ENCODE results near the gene CHERP. TPM values are rescaled to one million over a fixed set of nuclear protein-coding genes. Genes with fewer than 3 reads are reported as not detected.

CHERP gene
- total and polyA plus RNA-seq, 2 of the 13 experiments (the other 11 are each of a cell fraction or from before 2014, with no cell fraction given) = 4.3 to 5.4 TPM

DNA sequence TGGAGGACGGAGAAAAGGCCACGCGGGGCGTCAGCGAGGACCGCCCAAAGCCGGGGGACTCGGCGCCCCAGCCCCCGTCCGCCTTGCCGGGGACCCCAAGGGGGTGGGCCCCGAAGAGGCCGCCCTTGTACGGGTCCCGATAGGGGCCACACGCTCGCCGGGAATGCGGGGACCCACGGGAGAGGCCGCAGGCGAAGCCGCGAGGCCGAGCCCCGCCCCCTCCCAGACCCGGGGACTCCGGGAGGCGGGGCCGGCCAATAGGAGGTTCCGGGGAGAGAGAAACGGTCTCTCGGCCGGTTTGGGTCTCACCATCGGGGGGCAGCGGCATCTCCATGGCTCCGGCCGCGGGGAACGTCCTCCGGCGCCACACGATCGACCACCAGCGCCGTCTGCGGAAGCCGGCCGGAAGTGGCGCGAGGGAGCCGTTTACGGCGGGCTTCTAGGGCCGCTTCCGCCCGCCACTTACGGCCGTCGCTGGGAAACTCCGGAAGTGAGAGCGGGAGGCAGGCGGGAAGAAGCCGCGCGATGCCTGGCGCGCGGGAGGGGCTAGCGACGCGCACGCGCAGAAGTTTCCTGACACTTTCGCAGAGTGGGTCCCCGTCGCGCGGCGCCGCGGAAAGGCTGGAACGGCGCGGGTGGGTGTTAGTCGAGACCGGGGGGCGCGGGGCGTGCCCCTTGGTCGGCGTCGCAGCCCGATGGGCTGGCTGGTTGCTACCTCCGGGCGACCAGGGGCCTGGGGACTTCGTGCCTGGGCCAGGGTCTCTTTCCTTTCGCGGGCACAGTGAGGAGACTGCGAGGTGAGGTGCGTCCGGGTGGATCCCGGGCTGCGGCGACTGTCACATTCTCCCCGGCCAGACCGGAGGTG, at the start of gene CHERP (continued):
- TF ChIP-seq WIZ (CRISPR knock-in tag; IDR thresholded peaks at IDR 0.05) (no peak), FOXO1 (CRISPR knock-in tag; IDR thresholded peaks at IDR 0.05) (peak; percentile 14; the same call in 1 of the 2 replicates), SMC3 (IDR thresholded peaks at IDR 0.05; ENCODE audit: low read length) (no peak), CBFB (CRISPR knock-in tag; IDR thresholded peaks at IDR 0.05) (peak; percentile 22; the same call in 1 of the 2 replicates), ZNF674 (CRISPR knock-in tag; IDR thresholded peaks at IDR 0.05; ENCODE audit: low read depth) (no peak)
- TF ChIP-seq, protein P1, sequence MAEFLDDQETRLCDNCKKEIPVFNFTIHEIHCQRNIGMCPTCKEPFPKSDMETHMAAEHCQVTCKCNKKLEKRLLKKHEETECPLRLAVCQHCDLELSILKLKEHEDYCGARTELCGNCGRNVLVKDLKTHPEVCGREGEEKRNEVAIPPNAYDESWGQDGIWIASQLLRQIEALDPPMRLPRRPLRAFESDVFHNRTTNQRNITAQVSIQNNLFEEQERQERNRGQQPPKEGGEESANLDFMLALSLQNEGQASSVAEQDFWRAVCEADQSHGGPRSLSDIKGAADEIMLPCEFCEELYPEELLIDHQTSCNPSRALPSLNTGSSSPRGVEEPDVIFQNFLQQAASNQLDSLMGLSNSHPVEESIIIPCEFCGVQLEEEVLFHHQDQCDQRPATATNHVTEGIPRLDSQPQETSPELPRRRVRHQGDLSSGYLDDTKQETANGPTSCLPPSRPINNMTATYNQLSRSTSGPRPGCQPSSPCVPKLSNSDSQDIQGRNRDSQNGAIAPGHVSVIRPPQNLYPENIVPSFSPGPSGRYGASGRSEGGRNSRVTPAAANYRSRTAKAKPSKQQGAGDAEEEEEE (CRISPR knock-in tag; IDR thresholded peaks at IDR 0.05; ENCODE audit: borderline replicate concordance) = no peak; the same call in 1 of the 2 replicates

DNA sequence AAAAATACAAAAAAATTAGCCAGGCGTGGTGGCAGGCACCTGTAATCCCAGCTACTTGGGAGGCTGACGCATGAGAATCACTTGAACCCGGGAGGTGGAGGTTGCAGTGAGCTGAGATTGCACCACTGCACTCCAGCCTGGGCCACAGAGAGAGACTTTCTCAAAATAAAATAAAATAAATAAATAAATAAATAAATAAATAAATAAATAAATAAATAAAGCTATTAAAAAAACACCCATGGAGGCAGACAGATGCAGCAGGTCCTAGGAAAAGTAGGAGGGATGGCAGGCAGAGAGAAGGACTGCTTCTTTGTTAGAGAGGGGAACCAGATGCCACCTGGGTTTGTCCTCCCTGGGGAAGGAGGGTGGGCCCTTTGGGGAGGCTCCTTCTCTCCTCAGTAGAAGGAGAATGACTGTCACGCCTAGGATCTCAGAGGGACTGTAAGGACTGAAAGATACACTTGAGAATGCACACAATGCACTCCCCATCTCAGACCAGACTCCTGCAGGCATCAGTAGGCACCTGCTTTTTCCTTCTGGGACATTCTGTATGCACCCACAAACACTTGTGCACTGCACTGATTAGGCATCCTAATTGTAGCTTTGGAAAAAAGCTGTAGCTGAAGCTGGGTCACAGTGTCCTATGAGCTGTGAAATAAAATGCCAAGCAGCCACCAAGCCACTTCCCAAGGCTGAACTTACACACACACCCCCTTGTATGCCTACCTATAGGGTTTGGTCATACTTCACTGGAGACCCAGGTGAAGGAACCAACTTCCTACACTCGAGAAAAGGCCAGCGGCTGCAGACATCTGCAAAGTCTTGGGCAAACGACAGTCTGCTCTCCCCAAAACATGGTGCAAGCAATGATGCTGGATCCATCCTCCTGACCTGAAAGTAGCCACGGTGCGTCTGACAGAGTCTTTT, 48.9 kb upstream of the CHERP start:
- FAIRE-seq = no peak
- CTCF ChIA-PET (ENCODE audit: low intra/inter-chr PET ratio, low total read pairs) = no interaction called here
- H3K9ac ChIP-seq (ENCODE audit: insufficient read depth, low read depth, low read length) = no peak overlapping the region
- TF ChIP-seq ZNF879 (CRISPR knock-in tag; IDR thresholded peaks at IDR 0.05) (no peak), ZNF605 (CRISPR knock-in tag; IDR thresholded peaks at IDR 0.05) (no peak), ASH2L (IDR thresholded peaks at IDR 0.05; ENCODE audit: insufficient read length, low read depth, low read length) (no peak), ZNF225 (CRISPR knock-in tag; IDR thresholded peaks at IDR 0.05) (no peak), ARNTL (CRISPR knock-in tag; IDR thresholded peaks at IDR 0.05) (no peak), RARG (CRISPR knock-in tag; IDR thresholded peaks at IDR 0.05; ENCODE audit: low read depth) (no peak), ZNF776 (CRISPR knock-in tag; IDR thresholded peaks at IDR 0.05) (no peak), TAF1 (CRISPR knock-in tag; IDR thresholded peaks at IDR 0.05) (no peak), ZNF496 (CRISPR knock-in tag; IDR thresholded peaks at IDR 0.05; ENCODE audit: insufficient replicate concordance) (no peak)
- TF ChIP-seq, protein P2, sequence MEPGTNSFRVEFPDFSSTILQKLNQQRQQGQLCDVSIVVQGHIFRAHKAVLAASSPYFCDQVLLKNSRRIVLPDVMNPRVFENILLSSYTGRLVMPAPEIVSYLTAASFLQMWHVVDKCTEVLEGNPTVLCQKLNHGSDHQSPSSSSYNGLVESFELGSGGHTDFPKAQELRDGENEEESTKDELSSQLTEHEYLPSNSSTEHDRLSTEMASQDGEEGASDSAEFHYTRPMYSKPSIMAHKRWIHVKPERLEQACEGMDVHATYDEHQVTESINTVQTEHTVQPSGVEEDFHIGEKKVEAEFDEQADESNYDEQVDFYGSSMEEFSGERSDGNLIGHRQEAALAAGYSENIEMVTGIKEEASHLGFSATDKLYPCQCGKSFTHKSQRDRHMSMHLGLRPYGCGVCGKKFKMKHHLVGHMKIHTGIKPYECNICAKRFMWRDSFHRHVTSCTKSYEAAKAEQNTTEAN (CRISPR knock-in tag; conservative IDR thresholded peaks at IDR 0.05) = no peak
- TF ChIP-seq, protein P3, sequence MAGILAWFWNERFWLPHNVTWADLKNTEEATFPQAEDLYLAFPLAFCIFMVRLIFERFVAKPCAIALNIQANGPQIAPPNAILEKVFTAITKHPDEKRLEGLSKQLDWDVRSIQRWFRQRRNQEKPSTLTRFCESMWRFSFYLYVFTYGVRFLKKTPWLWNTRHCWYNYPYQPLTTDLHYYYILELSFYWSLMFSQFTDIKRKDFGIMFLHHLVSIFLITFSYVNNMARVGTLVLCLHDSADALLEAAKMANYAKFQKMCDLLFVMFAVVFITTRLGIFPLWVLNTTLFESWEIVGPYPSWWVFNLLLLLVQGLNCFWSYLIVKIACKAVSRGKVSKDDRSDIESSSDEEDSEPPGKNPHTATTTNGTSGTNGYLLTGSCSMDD (CRISPR knock-in tag; IDR thresholded peaks at IDR 0.05) = no peak

More for the DNA sequence above, 48.9 kb upstream of the CHERP start:
- H4K20me1 ChIP-seq (ENCODE audit: insufficient read depth, low read length) = no peaks in the 10 kb centered on the region; the same call in none of the 2 replicates
- ATAC-seq = no peak
- H3K27ac ChIP-seq (ENCODE audit: extremely low read length, insufficient read depth, low read length) = no peak overlapping the region
- in situ Hi-C loops (cut with HindIII; ENCODE audit: extremely low pct_ligation_motif_present, low pct_unique_long_range_greater_than_20kb) = no loop called here
- peaks cover 0 to 4% of the 10 kb centered on the region in 2 experiments; a peak in 1 of 5 replicates for H3K36me3 ChIP-seq (replicated peaks in 1 of 2; ENCODE audit: control insufficient read depth in 1 of 2, insufficient read depth in 2 of 2, low read length in 2 of 2)
- intact Hi-C loops (cut with micrococcal nuclease; ENCODE audit: unreplicated experiment) = no loop called here
- WGBS (ENCODE audit: low lambda C conversion rate) = 95% methylated on average over 7 of the region's 9 CpGs
- no peak overlapping the region for H3K4me3 ChIP-seq (replicated peaks in 1 of 3; ENCODE audit: insufficient read depth in 1 of 3, low read depth in 2 of 3, low read length in 3 of 3)
- no peak overlapping the region for H3K4me2 ChIP-seq (ENCODE audit: low read depth, low read length)
- DNase-seq (ENCODE audit: low spot score) = no peak
- POLR2A ChIA-PET = no interaction called here
- no peak overlapping the region for H2AFZ ChIP-seq (ENCODE audit: low read length)
- H3K9me3 ChIP-seq (ENCODE audit: low read length) = no peaks in the 10 kb centered on the region
- no peaks in the 10 kb centered on the region for H3K27me3 ChIP-seq (ENCODE audit: control insufficient read depth in 1 of 2, insufficient read depth in 2 of 2, low read length in 2 of 2)
- no TSS peak for BruUV-seq (replicated peaks)
- no peaks in the 10 kb centered on the region for H3K4me1 ChIP-seq (ENCODE audit: insufficient read depth, low read length)
- H3K79me2 ChIP-seq (ENCODE audit: insufficient read depth, low read length) = peaks cover 90% of the 10 kb centered on the region

Measured in HepG2 (cell line).